HL-60 (cell line): Measurements from ENCODE around the gene RNF175.

Experiments used
- POLR2AphosphoS5 ChIP-seq: IDR thresholded peaks from 2 replicates; pipeline ENCODE4 v1.6.1; 2012; ENCODE audit warnings: low read depth
- TF ChIP-seq, protein P1 (sequence below): IDR thresholded peaks from one replicate; pipeline ENCODE4 v1.5.1; 2011; ENCODE audit warnings: low read length, control low read depth, inconsistent platforms; ENCODE audit not compliant: insufficient read depth
- TF ChIP-seq, protein P2 (sequence below): IDR thresholded peaks from 2 replicates; pipeline ENCODE4 v1.6.1; 2012; ENCODE audit warnings: low read depth; ENCODE audit not compliant: insufficient replicate concordance

DNA sequence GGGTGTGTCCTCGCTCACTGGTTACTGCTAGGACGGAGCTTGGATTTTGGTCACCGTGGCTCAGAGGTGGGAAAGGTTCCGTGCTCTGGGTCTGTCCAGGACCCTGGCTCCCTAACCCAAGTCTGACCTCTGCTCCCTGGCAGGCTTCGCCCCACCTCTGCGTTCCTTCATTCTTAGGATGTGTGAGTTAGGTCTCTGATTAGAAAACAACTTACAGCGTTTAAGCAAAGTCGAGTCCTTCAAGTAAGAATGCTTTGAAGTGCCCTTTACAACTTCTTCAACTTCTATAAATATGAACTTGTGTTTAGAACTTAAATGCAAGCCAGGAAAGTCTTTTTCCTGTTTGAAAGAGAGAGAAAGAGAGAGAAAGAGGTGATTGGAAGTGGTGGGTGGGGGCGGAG, 74.9 kb downstream of the RNF175 start:
- TF ChIP-seq, protein P1, sequence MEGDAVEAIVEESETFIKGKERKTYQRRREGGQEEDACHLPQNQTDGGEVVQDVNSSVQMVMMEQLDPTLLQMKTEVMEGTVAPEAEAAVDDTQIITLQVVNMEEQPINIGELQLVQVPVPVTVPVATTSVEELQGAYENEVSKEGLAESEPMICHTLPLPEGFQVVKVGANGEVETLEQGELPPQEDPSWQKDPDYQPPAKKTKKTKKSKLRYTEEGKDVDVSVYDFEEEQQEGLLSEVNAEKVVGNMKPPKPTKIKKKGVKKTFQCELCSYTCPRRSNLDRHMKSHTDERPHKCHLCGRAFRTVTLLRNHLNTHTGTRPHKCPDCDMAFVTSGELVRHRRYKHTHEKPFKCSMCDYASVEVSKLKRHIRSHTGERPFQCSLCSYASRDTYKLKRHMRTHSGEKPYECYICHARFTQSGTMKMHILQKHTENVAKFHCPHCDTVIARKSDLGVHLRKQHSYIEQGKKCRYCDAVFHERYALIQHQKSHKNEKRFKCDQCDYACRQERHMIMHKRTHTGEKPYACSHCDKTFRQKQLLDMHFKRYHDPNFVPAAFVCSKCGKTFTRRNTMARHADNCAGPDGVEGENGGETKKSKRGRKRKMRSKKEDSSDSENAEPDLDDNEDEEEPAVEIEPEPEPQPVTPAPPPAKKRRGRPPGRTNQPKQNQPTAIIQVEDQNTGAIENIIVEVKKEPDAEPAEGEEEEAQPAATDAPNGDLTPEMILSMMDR = no peak
- no peak for TF ChIP-seq POLR2AphosphoS5
- TF ChIP-seq, protein P2, sequence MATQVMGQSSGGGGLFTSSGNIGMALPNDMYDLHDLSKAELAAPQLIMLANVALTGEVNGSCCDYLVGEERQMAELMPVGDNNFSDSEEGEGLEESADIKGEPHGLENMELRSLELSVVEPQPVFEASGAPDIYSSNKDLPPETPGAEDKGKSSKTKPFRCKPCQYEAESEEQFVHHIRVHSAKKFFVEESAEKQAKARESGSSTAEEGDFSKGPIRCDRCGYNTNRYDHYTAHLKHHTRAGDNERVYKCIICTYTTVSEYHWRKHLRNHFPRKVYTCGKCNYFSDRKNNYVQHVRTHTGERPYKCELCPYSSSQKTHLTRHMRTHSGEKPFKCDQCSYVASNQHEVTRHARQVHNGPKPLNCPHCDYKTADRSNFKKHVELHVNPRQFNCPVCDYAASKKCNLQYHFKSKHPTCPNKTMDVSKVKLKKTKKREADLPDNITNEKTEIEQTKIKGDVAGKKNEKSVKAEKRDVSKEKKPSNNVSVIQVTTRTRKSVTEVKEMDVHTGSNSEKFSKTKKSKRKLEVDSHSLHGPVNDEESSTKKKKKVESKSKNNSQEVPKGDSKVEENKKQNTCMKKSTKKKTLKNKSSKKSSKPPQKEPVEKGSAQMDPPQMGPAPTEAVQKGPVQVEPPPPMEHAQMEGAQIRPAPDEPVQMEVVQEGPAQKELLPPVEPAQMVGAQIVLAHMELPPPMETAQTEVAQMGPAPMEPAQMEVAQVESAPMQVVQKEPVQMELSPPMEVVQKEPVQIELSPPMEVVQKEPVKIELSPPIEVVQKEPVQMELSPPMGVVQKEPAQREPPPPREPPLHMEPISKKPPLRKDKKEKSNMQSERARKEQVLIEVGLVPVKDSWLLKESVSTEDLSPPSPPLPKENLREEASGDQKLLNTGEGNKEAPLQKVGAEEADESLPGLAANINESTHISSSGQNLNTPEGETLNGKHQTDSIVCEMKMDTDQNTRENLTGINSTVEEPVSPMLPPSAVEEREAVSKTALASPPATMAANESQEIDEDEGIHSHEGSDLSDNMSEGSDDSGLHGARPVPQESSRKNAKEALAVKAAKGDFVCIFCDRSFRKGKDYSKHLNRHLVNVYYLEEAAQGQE = no peak
